HG02885 (cell line): Measurements from ENCODE around the gene COX4I2.
"Not testable (repeated sequence)": the region's sequence is repeated elsewhere in the genome, so short reads cannot be mapped to it uniquely, and the experiment has no call there.

Experiments
- ATAC-seq: cut with Tn5 transposase; IDR thresholded peaks from one replicate; pipeline ENCODE4 v1.9.1; 2021; ENCODE audit warnings: mild to moderate bottlenecking; ENCODE audit not compliant: unreplicated experiment, poor library complexity

COX4I2 gene

DNA sequence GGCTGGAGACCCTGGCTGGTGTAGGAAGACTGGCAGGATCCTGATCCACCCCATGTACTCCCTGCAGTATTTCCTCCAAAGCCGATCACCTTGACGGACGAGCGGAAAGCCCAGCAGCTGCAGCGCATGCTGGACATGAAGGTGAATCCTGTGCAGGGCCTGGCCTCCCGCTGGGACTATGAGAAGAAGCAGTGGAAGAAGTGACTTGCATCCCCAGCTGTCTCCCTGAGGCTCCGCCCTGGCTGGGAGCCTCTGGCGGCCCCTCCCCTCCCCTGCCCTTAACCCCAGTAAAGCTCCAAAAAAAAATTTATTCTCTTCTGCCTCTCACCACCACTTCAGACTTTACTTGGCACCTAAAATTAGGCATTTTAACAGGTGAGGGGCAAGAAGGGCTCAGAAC is 7.0 kb downstream of the COX4I2 start:
- no peak for ATAC-seq

DNA sequence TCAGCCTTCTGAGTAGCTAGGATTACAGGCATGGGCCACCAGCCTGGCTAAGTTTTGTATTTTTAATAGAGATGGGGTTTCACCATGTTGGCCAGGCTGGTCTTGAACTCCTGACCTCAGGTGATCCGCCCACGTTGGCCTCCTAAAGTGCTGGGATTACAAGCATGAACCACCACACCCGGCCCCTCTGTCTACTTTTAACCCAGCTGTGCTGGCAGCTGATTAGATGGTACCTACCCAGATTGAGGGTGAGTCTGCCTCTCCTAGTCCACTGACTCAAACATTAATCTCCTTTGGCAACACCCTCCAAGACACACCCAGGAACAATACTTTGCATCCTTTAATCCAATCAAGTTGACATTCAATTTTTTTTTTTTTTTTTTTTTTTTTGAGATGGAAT is 10.4 kb downstream of the COX4I2 start:
- not testable (repeated sequence) for ATAC-seq

DNA sequence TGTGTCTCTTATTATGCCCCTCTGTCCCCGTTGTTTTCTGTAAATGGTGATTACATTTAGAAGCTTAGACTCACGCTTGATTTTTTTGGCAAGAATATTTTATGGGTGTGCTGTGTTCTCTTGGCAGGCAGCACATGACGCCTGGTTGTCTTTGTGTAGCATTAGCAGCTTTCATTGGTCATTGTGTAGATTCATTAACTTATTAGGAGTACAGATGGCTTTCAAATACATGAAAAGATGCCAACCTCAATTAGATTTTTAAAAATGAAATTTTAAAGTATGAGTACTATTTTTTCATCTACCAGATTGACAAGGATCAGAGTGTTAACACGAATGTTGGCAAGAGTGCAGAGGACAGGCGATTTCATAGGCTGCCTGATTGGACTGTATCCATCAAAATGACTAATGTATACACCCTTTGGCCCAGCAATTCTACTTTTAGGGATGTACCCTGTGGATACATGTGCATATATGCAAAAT is 15.2 kb downstream of the COX4I2 start:
- no peak for ATAC-seq

DNA sequence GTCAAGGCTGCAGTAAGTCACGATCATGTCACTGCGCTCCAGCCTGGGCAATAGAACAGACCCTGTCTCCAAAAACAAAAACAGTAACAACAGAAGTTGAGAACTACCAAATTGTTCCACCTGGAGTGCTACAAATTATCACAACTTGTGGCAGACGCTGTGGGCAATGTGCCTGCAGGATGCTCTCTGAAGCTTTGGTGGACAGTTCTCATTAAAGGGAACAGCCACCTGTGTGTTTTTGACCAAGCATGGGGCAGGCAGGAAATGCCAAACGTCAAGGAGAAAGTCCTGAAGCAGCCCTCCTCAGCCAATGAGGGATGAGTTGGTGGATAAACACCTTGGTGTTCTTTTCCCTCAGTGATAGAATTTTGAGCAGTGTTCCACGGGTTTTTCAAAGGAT is 15.8 kb downstream of the COX4I2 start:
- ATAC-seq: no peak

DNA sequence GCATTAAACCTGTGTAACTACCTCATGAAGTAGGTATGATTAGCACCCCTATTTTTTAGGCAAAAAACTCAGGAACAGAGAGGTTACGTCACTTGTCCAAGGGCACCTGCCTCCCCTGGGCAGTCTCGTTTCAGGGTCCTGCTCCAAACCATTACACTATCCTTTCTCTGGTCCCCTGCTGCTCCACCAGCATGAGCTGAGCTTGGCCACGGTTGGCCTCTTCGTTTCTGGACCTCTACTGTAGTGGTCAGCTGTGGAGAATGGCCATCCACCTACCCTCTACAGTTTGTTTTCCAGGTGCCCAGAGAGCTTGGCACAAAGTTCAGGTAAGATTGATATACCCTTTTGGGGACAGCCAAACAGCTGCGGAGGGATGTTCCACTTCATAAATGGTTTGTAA is 16.8 kb downstream of the COX4I2 start:
- no peak for ATAC-seq

DNA sequence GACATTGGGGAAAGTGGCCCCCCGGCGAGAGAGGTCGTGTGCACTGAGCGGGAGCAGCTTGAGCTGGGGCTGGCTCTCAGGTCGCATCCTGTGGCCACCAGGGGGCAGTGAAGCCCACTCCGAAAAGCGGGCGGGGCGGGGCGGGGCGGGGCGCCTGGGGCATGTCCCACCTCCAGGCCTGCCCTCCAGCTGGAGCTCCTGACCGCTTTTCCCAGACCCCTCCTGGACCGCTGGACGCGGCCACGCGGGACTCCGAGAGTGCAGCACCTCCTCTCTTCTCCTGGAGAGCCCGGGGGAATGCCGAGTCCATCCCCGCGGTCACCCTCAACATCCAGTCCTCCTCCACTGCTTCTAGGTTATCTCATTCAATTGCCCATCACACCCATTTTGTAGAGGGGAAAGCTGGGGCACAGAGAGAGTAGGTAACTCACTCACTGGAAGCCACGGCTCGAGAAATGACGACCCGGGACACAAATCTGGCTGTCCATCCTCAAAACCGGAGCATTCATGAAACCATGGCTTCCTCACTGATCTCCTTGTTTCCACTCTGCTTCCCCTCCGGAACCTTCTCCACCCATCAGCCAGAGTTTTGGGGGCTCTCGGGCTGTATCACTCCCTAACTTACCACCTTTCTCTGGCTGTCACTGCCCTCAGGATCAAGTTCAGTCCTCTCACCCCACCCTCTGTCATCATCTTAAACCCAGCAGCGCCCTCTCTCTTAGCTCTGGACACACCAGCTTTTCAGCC is 24.1 kb downstream of the COX4I2 start:
- peak; percentile 75 for ATAC-seq

DNA sequence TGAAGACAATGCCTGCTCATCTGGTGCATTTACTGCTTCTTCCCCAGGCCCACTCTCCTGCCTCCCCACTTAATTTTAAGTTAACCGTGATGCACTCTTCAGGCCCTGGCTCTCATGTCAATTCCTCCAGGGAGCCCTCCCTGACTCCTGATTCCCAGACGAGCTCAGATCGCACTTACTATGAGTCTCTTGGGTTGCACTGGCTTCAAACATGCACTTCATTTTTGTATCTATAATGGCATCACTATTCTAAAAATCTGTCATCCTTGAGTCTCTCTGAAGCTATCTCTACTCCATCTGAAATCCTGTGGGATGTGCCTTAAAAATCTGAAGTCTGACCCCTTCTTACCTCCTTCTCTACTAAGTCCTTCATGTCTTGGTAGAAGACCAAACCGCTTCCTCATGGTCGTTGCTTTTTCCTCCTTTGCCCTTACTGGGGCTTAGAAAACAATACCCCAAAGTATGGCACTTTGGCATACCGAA is 24.7 kb downstream of the COX4I2 start:
- no peak for ATAC-seq

DNA sequence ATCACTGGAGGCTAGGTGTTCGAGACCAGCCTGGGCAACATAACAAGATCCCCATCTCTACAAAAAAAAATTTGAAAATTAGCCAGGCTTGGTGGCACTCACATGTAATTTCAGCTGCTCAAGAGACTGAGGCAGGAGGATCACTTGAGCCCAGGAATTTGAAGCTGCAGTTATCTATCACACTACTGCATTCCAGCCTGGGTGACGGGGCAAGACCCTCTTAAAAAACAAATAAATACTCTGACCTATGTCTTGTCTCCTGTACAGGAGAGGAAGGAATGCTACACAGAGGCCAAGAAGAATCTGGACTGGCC is 25.8 kb downstream of the COX4I2 start:
- no peak for ATAC-seq

DNA sequence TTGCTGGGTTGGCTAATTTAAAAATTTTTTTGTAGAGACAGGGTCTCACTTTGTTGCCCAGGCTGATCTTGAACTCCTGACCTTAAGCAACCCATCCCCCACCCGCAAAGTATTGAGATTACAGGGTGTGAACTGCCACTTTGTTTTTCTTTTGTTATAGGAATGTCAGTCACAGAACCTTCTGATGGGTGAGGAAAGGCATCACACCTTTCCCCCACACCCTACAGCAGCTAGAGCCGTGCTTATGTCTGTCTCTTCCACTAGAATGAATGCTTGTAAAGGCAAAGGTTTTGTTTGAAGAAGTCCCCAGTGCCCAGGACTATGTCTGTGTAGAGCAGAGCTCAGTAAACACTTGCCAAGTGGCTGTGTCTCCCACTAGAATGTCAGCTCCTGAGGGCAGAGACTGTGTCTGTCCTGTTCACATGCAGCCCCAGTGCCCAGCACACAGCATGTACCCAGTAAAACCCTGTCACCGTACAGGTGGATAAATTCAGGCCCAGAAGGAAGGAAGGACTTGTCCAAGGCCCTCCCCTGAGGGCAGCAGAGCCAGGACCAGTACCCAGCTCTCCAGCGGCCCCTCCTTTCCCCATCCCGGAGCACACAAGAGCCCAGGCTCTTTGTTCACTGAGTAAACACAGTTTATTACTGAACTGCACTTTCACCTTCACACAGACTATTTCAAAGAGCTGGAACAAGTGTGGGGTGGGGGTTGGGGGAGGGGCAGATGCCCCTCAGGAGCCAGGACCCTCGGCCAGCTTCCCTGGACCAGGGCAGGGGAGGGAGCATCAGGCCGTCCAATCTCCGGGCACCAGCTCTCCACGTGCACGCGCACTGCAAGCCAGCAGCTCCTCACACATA is 26.4 kb downstream of the COX4I2 start:
- no peak for ATAC-seq

DNA sequence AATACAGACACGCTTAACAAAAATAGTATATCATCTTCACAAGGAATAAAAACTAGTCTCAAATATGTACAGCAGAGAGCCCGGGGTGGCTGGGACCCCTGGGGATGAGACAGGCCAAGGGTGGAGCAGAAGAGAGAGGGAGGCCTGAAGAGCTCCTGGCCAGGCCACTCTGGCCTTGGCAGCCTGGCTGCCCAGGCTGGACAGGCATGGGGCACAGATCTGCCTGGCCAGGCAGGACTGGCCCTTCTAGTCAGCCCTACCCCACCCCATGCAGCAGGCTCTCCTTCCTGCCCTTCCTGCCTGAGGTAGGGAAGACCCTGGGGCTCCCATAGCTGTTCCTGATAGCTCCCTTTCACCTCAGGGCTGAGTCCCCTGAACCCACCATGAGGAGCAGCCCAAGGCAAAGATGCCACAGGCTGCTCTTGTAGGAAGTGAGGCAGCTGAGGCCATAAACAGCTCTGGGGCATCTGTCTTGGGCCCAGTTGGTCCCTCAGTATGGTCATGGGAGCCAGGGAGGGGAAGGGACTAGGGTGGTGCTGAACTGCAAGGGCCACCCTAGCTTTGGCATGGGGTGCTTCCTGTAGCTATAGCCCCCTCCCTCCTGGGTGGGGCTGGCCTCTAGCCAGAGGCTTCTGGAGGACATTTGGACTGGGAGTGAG is 27.1 kb downstream of the COX4I2 start:
- ATAC-seq: no peak

DNA sequence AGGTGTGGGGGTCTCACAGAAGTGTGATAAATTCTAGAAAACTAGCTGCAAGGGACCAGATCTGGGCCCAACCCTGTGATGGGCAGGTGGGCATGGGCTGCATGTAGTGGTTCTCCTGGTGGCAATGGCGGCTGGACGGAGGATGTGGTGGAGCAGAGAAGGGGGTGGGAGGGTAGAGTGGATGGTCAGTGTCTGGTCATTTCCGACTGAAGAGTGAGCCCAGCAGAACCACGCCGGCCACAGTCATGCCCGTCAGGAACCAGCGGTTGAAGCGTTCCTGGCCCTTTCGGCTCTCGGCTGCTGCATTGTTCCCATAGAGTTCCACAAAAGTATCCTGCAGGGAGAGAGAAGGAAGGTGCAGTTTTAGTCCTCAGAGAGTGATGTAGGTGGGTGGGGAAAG is 28.0 kb downstream of the COX4I2 start:
- no peak for ATAC-seq

DNA sequence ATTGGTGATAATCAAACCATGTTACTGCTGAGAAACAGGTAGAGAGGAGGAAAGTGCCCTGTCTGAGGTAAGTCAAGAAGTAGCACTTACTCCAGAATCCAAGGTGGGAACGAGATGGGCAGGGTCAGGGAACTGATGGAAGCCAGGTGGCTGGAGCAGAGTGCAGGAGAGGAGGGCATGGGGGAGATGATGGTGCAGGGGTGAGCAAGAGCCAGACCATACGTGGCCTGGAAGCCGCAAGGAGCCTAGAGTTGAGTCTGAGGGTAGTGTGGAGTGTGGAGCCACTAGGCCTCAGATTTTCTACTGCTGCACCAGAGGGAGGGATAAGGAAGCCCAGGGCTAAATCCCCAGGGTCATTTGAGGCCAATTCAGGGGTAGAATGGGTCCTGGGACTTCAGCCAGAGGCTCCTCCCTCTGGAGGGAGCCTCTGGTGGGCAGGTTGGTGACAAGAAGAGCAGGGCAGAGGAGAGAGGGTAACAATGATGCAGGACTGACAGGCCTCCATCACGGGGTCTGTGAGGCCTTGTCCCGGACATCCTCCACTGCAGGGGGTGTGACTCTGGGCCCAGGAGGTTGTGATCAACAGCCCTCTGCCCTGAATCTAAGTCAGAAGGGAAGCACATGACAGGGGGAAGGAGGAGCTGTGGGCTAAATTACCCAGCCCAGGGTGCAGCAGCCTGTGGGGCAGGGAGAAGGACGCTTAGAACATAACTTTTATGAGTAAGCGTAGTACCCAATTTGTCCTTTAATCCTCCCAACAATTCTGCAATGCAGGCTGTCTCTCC is 28.7 kb downstream of the COX4I2 start:
- ATAC-seq: no peak

DNA sequence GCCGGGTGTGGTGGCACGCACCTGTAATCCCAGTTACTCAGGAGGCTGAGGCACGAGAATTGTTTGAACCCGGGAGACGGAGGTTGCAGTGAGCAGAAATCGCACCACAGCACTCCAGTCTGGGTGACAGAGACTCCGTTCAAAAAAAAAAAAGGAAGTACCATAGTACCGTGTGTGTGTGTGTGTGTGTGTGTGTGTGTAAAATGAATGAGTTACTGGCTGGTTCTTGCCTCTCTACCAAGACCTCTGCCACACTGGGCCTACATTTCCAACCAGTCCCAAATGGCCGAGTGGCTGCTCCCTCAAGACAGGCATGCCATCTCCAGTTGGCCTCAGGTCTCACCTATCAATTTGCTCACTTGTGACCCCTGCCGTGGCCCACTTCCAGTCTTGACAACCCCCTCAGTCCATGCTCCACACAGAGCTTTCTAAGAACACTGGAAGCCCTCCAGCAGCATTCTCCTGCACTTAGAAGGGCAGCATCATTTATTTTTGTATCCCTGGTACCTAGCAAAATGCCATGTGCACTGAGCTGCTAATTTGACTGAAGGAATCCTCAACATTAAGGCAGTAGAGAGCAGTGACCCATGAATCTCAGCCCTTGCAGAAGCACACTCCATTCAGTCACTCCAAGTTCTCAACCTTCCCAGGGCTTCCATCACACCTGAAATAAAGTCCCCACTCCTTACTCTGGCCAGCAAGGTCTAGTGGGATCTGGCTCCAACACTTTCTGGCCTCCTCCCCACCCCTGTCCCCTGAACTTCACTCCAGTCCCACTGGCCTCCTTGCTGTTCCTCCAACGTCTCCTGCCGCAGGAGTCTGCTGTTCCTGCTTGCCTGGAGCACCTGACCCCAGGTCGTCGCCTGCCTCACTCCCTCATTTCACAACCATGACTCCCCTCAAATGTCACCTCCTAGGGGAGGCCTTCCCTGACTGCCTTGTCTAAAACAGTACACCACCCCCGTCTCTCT is 29.9 kb downstream of the COX4I2 start:
- no peak for ATAC-seq

DNA sequence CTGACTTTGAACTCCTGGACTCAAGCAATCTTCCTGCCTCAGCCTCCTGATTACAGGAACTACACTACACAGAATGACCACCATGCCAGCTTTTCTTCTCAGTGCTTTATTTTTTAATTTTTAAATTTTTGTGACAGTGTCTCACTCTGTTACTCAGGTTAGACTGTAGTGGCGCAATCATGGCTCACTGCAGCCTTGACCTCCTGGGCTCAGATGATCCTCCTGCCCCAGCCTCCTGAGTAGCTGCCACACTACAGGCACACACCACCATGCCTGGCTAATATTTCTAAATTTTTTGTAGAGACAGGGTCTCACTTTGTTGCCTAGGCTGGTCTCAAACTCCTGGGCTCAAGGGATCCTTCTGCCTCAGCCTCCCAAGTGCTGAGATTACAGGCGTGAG is 31.2 kb downstream of the COX4I2 start:
- ATAC-seq: not testable (repeated sequence)

DNA sequence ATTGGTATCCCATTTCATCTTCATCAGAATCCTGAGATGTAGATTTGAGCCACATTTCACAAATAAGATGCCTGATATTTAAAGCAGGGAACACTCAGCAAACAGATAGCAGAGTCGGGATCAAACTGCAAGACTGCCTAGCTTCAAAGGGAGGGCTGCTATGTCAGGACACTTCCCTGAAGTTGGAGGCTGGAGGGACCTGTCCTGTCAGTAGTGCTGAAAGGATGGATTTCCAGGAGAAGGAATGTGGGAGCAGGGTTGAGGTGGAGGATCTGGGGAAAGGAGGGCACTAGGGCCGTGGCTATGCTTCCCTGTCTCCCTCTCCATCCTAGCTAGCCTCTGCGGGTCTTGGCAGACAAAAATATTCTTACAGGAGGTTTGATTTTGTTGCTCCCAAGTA is 32.2 kb downstream of the COX4I2 start:
- ATAC-seq: no peak

DNA sequence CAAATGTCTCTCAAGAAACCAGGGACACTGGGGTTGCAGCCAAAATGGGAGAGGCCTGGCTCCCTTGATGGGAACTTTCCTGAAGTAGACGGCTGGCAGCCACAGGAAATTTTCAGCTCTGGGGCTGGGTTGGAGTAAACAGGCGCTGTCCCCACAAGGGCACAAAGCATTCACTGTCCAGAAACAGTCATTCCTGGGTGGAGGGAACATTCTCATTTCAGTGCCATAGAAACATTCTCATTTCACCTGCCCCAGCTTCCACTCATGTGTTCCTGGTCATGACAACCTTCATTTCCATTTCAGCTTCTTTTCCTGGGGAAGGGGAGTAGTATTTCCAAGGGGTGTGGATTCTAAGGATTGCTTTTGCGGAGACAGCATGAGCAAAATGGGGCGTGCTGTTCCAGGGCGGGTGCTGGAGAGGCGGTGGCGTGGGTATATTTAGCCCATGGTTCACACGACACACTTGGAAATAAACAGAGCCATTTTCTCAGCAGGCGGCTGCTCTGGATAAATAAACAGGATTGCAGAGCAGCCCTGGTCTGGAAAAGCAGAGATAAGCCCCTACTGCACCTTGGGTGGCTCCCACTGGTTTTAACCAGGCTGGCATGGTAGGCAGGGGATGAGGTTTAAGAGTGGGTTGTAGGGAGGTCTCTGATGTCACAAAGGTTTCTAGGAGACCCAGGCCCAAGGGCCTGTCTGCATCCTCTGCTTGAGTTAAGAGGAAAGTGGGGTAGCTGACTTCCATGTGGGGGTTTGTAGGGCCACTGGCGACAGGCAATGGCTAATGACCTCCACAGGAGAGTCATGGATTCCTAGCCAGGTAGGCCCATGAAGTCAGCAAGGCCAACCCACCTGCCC is 32.9 kb downstream of the COX4I2 start:
- ATAC-seq: no peak

DNA sequence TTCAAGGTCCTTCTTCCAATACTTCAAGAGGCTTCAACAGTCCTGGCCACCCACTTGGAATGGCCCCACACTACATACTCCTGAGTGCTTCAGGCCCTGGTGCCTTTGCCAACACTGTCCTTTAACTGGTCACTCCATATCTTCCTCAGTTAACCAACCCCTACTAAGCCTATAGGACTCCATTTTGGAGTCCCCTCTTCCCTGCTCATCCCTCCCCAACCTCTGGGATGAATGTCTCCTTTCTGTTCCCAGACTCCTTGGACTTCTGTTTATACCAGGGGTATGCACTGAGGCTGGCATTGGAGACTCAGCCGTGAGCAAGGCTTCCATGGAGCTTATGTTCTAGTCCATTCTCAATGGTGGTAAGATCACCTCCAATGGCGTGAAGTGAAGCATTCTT is 33.6 kb downstream of the COX4I2 start:
- ATAC-seq: no peak

DNA sequence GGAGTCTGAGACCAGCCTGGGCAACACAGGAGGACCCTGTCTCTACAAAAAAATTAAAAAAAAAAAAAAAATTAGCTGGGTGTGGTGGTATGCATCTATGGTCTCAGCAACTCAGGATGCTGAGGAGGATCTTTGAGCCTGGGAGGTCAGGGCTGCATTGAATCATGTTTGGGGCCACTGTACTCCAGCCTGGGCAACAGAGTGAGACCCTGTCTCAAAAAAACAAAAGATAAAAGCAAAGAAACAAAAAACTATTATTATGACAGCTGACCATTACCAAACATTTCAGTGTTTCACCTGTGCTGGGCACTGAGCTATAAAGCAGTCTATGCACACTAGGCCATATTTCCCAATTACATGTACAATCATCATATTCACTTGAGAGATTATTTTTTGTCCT is 35.7 kb downstream of the COX4I2 start:
- no peak for ATAC-seq
